Esophagus squamous epithelium (tissue), 5 donors: ENCODE data around the gene KIAA0513. TPM values are rescaled to one million over a fixed set of nuclear protein-coding genes. Genes with fewer than 3 reads are reported as not detected.

Source experiments
- DNase-seq: peaks from one replicate; lab custom pipeline; 2025; lab: John Stamatoyannopoulos, UW
- H3K27ac ChIP-seq, 4 donors: fragments of 200-600 bp; sonication (generic); one replicate each; pipeline ENCODE4 v1.5.1; 2016 to 2019; ENCODE audit warnings: mild to moderate bottlenecking in 1 of 4
- H3K27me3 ChIP-seq, 4 donors: fragments of 200-600 bp; sonication (generic); 1 replicate in 3 of 4; 2 replicates in 1 of 4; pipeline versions ENCODE4 v1.5.1 to v1.6.0; 2017 to 2021; ENCODE audit warnings: antibody characterized with exemption in 1 of 4
- H3K36me3 ChIP-seq, 3 donors: fragments of 200-600 bp; sonication (generic); one replicate each; pipeline ENCODE4 v1.5.1; 2016 to 2019
- H3K4me1 ChIP-seq, 3 donors: fragments of 200-600 bp; sonication (generic); one replicate each; pipeline ENCODE4 v1.5.1; 2017 to 2019
- H3K4me3 ChIP-seq, 4 donors: fragments of 200-600 bp; sonication (generic); 1 replicate in 3 of 4; 2 replicates in 1 of 4; pipeline ENCODE4 v1.5.1; 2016 to 2019; ENCODE audit warnings: mild to moderate bottlenecking in 2 of 4, moderate library complexity in 1 of 4
- H3K9me3 ChIP-seq, 3 donors: fragments of 200-600 bp; sonication (generic); one replicate each; pipeline ENCODE4 v1.5.1; 2016 to 2019
- POLR2A ChIP-seq, 4 donors: fragments of 450-650 bp; IDR thresholded peaks; one replicate each; pipeline ENCODE4 v1.6.1; 2017; ENCODE audit warnings: antibody characterized with exemption in 4 of 4, mild to moderate bottlenecking in 4 of 4, moderate library complexity in 3 of 4
- WGBS, 2 donors: methylation state at CpG; one replicate each; pipeline ENCODE4 v1.1.5; 2018; 5-methylcytosine and 5-hydroxymethylcytosine counted together
- intact Hi-C: fragments of 100-400 bp; cut with DNase I; formaldehyde crosslinking; loops from one replicate; pipeline ENCODE4 v1.15.0; 2022
- total RNA-seq, 4 donors: library from RNA; depleted of rRNA; stranded (reverse); fragments of >200 nt; gene quantifications; one replicate each; pipeline ENCODE4 v1.1.0, GENCODE V29; 2016
- TF ChIP-seq, protein P1 (sequence below), 6 experiments: fragments of 450-650 bp in 4 of 6; fragments of 200-600 bp in 2 of 6; sonication (generic) in 2 of 6; IDR thresholded peaks; one replicate each; pipeline ENCODE4 v1.5.1; 2016 to 2019; ENCODE audit warnings: antibody characterized with exemption in 6 of 6, mild to moderate bottlenecking in 4 of 6, moderate library complexity in 4 of 6
- donor health status: DM: yes; HTN: yes; CAD: no.

Gene KIAA0513
- total RNA-seq, 4 donors from 2014 or later: 9.0 to 11.4 (median 9.7) TPM

DNA sequence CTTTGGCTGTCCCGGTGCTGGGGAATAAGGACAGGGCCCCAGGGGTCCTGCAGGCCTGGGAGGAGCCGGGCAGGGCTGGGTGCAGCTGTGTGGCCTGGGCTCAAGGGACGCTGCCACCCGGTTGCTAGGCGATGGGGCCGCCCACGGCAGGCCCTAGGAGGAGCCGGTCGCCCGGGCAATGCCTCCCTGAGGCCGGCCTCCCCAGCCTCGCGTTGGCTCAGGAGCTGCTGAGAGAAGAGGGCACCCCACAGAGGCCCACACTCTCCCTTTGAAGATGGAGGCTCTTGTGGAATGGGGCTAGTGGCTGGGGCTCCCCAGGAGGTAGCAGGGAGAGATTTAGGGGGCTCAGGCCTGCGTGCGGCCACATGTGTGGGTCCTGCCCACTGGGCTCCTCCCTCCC is 84.8 kb downstream of the KIAA0513 start, which contains the start of gene CIBAR2:
CIBAR2 (minus strand) TSS at position 109 of the 400 bp plus-strand sequence. CDS start 120 bp downstream, outside the sequence.
- no peaks in the 10 kb centered on the region for H3K36me3 ChIP-seq
- WGBS, 2 donors: 54% methylated on average over 11 of the region's 15 CpGs; no CpG with 5 or more reads in 1 of the 2 donors
- no peak for TF ChIP-seq POLR2A (IDR thresholded peaks at IDR 0.05)
- TF ChIP-seq, protein P1, sequence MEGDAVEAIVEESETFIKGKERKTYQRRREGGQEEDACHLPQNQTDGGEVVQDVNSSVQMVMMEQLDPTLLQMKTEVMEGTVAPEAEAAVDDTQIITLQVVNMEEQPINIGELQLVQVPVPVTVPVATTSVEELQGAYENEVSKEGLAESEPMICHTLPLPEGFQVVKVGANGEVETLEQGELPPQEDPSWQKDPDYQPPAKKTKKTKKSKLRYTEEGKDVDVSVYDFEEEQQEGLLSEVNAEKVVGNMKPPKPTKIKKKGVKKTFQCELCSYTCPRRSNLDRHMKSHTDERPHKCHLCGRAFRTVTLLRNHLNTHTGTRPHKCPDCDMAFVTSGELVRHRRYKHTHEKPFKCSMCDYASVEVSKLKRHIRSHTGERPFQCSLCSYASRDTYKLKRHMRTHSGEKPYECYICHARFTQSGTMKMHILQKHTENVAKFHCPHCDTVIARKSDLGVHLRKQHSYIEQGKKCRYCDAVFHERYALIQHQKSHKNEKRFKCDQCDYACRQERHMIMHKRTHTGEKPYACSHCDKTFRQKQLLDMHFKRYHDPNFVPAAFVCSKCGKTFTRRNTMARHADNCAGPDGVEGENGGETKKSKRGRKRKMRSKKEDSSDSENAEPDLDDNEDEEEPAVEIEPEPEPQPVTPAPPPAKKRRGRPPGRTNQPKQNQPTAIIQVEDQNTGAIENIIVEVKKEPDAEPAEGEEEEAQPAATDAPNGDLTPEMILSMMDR (IDR thresholded peaks at IDR 0.05): no peak
- intact Hi-C loops: loop anchor here (10.0 kb wide), 1 partner anchor 132 kb away; no protein-coding TSS in a partner anchor
- peaks cover 0 to 10% (median 5%) of the 10 kb centered on the region in 3 donors for H3K4me1 ChIP-seq
- H3K27me3 ChIP-seq: peaks cover 0 to 4% (median 0%) of the 10 kb centered on the region in 4 donors
- no peak within 1 kb of the TSS for H3K27ac ChIP-seq
- H3K9me3 ChIP-seq: no peaks in the 10 kb centered on the region
- DNase-seq: no peak
- H3K4me3 ChIP-seq: no peak within 1 kb of the TSS

DNA sequence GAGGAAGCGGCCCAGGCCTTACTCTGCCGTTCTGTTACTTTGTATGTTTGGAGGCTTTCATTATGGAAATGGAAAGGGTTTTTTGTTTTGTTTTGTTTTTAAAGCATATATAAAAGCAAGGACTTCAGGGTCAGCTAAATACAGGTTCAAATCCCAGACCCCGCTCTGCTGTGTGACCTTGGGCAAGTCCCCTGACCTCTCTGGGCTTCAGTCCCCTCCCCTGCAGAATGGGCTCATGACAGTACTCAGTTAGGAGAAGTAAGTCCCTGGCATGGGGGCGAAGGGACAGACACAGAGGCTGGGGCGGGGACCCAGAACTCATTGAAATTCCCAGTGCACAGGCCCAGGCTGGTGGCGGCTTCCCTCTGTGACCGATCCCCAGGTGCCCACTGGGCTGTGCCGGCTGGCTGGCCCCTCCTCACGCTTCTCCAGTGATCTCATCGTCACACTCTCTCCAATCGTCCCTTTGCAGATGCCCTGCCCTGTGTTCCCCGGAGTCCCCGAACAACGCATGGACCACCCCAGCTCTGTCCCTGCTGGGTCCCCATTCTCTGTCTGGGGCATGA is 85.7 kb downstream of the KIAA0513 start:
- Histone ChIP-seq H3K4me1 (peaks cover 0 to 10% (median 5%) of the 10 kb centered on the region in 3 donors), H3K36me3 (no peaks in the 10 kb centered on the region), H3K4me3 (no peak overlapping the region), H3K9me3 (no peaks in the 10 kb centered on the region), H3K27me3 (peaks cover 0 to 4% (median 0%) of the 10 kb centered on the region in 4 donors), H3K27ac (no peak overlapping the region)
- WGBS, 2 donors: 88 to 89% methylated on average over 10 to 14 of the region's 14 CpGs
- no peak for DNase-seq
- intact Hi-C loops: loop anchor here (10.0 kb wide), 1 partner anchor 132 kb away; no protein-coding TSS in a partner anchor
- TF ChIP-seq, protein P1 (IDR thresholded peaks at IDR 0.05): no peak
- TF ChIP-seq POLR2A (IDR thresholded peaks at IDR 0.05): no peak

DNA sequence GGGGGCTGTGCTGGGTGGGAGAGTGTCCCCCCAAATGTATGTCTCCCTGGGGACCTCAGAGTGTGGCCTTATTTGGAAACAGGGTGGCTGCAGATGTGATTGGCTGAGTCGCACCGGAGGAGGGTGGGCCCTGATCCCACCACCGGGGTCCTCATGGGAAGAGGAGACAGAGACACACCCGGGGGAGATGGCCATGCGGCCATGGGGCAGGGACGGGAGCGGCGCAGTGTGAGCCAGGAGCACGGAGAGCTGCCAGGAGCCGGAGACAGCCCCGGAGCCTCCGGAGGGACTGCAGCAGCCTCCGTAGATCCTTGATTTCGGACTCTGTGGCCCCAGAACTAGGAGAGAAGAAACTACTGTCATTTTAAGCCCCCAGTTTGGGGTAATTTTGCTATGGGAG is 86.3 kb downstream of the KIAA0513 start:
- intact Hi-C loops: loop anchor here (10.0 kb wide), 1 partner anchor 131 kb away; no protein-coding TSS in a partner anchor

DNA sequence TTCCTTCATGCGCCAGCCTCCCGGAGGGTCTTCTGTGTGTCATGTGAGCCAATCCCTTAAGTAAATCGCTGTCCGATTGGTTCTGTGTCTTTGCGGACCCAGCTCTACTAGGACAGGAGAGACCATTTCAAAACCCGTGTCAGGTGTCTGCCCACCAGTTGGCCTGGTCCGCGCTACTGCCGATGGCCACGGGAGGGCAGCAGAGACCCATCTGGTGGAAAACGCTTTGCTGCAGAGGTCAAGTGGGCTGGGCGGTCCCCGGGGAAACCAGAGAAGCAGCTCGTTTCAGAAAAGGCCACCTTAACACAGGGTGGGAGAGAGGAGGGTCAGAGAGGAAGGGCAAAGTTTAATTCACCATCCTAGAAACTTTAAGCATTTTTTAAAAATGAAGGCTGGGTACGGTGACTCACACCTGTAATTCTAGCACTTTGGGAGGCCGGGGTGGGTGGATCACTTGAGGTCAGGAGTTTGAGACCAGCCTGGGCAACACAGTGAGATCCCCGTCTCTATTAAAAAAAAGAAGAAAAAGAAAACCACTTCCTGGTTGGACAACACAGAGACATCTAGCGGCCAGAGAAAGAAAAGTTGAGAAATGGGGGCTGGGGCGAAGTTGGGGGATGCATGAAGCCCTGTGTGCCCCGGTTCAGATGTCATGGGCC is 87.4 kb downstream of the KIAA0513 start:
- TF ChIP-seq POLR2A (IDR thresholded peaks at IDR 0.05): no peak
- TF ChIP-seq, protein P1 (IDR thresholded peaks at IDR 0.05): peak; percentile 95 to 98 (median 97)
- no peak for DNase-seq
- WGBS, 2 donors: 8 to 10% methylated on average over 9 to 11 of the region's 20 CpGs
- H3K4me1 ChIP-seq: peaks cover 0 to 10% (median 5%) of the 10 kb centered on the region in 3 donors
- no peaks in the 10 kb centered on the region for H3K36me3 ChIP-seq
- intact Hi-C loops: loop anchor here (10.0 kb wide), 1 partner anchor 130 kb away; no protein-coding TSS in a partner anchor
- peak overlapping the region in 2 of 4 donors; percentile 60 to 62 for H3K27ac ChIP-seq
- H3K4me3 ChIP-seq: peak overlapping the region in 3 of 4 donors; percentile 25 to 47 (median 26)
- H3K27me3 ChIP-seq: peaks cover 0 to 4% (median 0%) of the 10 kb centered on the region in 4 donors
- H3K9me3 ChIP-seq: no peaks in the 10 kb centered on the region

More for the DNA sequence above, 86.3 kb downstream of the KIAA0513 start:
- no peaks in the 10 kb centered on the region for H3K9me3 ChIP-seq
- no peaks in the 10 kb centered on the region for H3K36me3 ChIP-seq
- no peak overlapping the region for H3K27ac ChIP-seq
- H3K4me3 ChIP-seq: no peak overlapping the region
- DNase-seq: no peak
- WGBS, 2 donors: 50 to 75% methylated on average over 2 to 8 of the region's 14 CpGs
- peaks cover 0 to 4% (median 0%) of the 10 kb centered on the region in 4 donors for H3K27me3 ChIP-seq
- no peak for TF ChIP-seq POLR2A (IDR thresholded peaks at IDR 0.05)
- TF ChIP-seq, protein P1 (IDR thresholded peaks at IDR 0.05): no peak
- H3K4me1 ChIP-seq: peaks cover 0 to 10% (median 5%) of the 10 kb centered on the region in 3 donors
